Pancreas (tissue), 10 donors: Measurements from ENCODE around the gene NIPSNAP3A. TPM values are rescaled to one million over a fixed set of nuclear protein-coding genes. Genes with fewer than 3 reads are reported as not detected.
A peak's percentile ranks its signal among the peaks of the same experiment; 100 is the strongest.

Experiments used
- ATAC-seq, 4 donors: fragments of 200-7000 bp; cut with Tn5 transposase; one replicate each; pipeline versions ENCODE4 v1.8.0 to v1.9.1; 2020; ENCODE audit warnings: mild to moderate bottlenecking in 4 of 4, moderate library complexity in 4 of 4
- DNase-seq, 6 donors: peaks; one replicate each; pipeline ENCODE4 v3.0.0-alpha.2; 2020
- FAIRE-seq: peaks from 2 replicates; lab custom pipeline; 2012; peaks lifted over from hg19 to GRCh38; lab: Jason Lieb, UNC
- H3K27ac ChIP-seq, 4 donors: fragments of 200-600 bp; sonication (generic); 1 replicate in 3 of 4; 2 replicates in 1 of 4; pipeline versions ENCODE4 v1.5.0 to v1.8.0; 2020
- H3K27me3 ChIP-seq, 4 donors: fragments of 200-600 bp; one replicate each; pipeline ENCODE4 v1.8.0; 2021
- H3K36me3 ChIP-seq, 3 donors: fragments of 200-600 bp; sonication (generic) in 1 of 3; one replicate each; pipeline versions ENCODE4 v1.5.0 to v1.8.0; 2020 to 2021
- H3K4me1 ChIP-seq, 3 donors: fragments of 200-600 bp; one replicate each; pipeline ENCODE4 v1.8.0; 2021
- H3K4me3 ChIP-seq, 4 donors: fragments of 200-600 bp; sonication (generic) in 2 of 4; one replicate each; pipeline versions ENCODE4 v1.5.0 to v1.8.0; 2020 to 2021
- H3K9me3 ChIP-seq, 4 donors: fragments of 200-600 bp; one replicate each; pipeline ENCODE4 v1.8.0; 2021
- WGBS, 2 donors: extraction: QIAGEN DNeasy Blood & Tissue Kit; methylation state at CpG; one replicate each; pipeline ENCODE4 v1.1.7; 2013; 5-methylcytosine and 5-hydroxymethylcytosine counted together
- intact Hi-C, 3 donors: fragments of 100-400 bp; cut with DNase I; formaldehyde crosslinking; loops; one replicate each; pipeline versions ENCODE4 v1.11.1 to v1.14.2; 2022
- polyA plus RNA-seq, 2 donors: library from polyadenylated mRNA; stranded (reverse); fragments of 200-250 nt; gene quantifications; one replicate each; pipeline ENCODE4 v1.2.3, GENCODE V29; 2013
- total RNA-seq, 6 donors: library from RNA; stranded (reverse); fragmentation: NEBNext Ultra II Directional in 4 of 6; extraction: Animal tissue kit (Norgen Biotek cat#: 25700) in 4 of 6; gene quantifications; one replicate each; pipeline versions ENCODE4 v1.2.1 to v1.2.4, GENCODE V29; 2021 to 2023
- TF ChIP-seq, protein P1 (sequence below), 4 donors: fragments of 200-600 bp; sonication (generic) in 3 of 4; IDR thresholded peaks; one replicate each; pipeline versions ENCODE4 v1.5.0 to v1.8.0; 2021; ENCODE audit warnings: antibody characterized with exemption in 4 of 4
- donor health status: healthy with polysubstance abuse.
- donor health status: DM: no; HTN: no; CAD: no; lungs with moderate emphysema.
- donor health status: DM: no; HTN: no; CAD: no.
- donor health status: control.
- donor health status: control.
- donor health status: Bipolar disorder and iron deficiency.
- donor health status: DM: yes; HTN: yes; CAD: no.
- donor health status: DM: no; HTN: no; CAD: no.
- donor health status: DM: no; HTN: no; CAD: no.
- donor health status: DM: yes; HTN: yes; CAD: no.

The NIPSNAP3A gene
- total and polyA plus RNA-seq, 8 donors, result 4.1 to 22.9 (median 8.1) TPM

DNA sequence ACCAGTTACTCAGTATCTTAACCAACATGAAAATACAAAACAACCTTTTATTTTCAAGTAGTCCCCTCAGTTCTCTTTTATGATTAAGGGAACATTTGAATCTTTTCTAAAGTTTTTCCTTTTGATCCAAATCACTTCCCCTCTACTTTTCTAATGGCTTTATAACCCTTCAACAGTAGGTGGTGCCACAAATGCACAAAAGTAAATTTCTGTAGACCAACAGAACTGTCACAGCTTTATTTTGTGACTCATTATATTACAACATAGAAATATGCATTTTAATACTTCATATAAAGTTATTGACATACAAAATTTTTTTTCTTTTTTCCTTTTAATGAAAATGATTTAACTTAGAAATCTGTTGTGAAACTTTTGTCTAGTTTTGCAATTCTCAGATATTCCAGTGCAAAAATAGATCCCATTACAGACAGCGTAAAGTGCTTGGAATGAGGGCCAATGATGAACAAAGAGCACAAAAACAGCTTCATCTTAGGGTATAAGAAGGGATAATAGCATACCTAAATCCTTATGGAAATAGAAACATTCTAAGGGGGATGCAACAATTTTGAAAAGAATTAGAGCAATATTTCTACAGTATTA, 33.4 kb downstream of the NIPSNAP3A start:
- peak in 3 of 4 donors; percentile 61 to 68 (median 65) for ATAC-seq

DNA sequence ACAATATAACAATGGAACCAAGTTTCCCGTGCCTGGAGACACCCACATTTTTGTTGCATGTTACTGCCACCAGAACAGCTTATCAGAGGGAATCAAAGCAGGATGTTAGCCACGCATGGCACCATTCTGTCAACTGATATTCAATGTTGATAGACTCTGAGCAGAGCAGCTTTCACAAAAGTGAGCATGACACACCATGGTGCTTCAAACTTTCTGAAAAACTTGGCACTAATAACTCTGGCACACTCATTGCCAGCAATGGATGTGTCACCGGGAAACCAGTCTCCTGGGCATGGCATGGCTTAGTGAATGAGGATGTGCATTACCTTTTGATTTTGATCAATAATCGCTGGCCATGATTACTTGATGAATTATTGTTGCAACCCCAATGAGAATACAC, 36.1 kb downstream of the NIPSNAP3A start:
- Histone ChIP-seq H3K9me3 (no peaks in the 10 kb centered on the region), H3K4me1 (no peaks in the 10 kb centered on the region), H3K27ac (no peak overlapping the region), H3K36me3 (peaks cover 0 to 47% (median 6%) of the 10 kb centered on the region in 3 donors), H3K4me3 (no peak overlapping the region), H3K27me3 (no peaks in the 10 kb centered on the region)
- no peak for DNase-seq
- WGBS, 2 donors, result 83 to 86% methylated on average over 4 of the region's 4 CpGs
- no peak for FAIRE-seq
- intact Hi-C loops, result no loop called here
- TF ChIP-seq, protein P1, sequence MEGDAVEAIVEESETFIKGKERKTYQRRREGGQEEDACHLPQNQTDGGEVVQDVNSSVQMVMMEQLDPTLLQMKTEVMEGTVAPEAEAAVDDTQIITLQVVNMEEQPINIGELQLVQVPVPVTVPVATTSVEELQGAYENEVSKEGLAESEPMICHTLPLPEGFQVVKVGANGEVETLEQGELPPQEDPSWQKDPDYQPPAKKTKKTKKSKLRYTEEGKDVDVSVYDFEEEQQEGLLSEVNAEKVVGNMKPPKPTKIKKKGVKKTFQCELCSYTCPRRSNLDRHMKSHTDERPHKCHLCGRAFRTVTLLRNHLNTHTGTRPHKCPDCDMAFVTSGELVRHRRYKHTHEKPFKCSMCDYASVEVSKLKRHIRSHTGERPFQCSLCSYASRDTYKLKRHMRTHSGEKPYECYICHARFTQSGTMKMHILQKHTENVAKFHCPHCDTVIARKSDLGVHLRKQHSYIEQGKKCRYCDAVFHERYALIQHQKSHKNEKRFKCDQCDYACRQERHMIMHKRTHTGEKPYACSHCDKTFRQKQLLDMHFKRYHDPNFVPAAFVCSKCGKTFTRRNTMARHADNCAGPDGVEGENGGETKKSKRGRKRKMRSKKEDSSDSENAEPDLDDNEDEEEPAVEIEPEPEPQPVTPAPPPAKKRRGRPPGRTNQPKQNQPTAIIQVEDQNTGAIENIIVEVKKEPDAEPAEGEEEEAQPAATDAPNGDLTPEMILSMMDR (IDR thresholded peaks at IDR 0.05), result no peak
- no peak for ATAC-seq

More for the DNA sequence above, 33.4 kb downstream of the NIPSNAP3A start:
- peaks cover 0 to 22% (median 0%) of the 10 kb centered on the region in 3 donors for H3K36me3 ChIP-seq
- H3K4me3 ChIP-seq, result no peak overlapping the region
- DNase-seq, result no peak
- TF ChIP-seq, protein P1 (IDR thresholded peaks at IDR 0.05), result peak in 1 of 4 donors; percentile 10
- no peaks in the 10 kb centered on the region for H3K9me3 ChIP-seq
- 96 to 100% methylated on average over 1 of the region's 1 CpG for WGBS, 2 donors
- no peak overlapping the region for H3K27ac ChIP-seq
- intact Hi-C loops, result no loop called here
- H3K4me1 ChIP-seq, result peaks cover 0 to 3% (median 0%) of the 10 kb centered on the region in 3 donors
- no peaks in the 10 kb centered on the region for H3K27me3 ChIP-seq
- FAIRE-seq, result peak; percentile 63

DNA sequence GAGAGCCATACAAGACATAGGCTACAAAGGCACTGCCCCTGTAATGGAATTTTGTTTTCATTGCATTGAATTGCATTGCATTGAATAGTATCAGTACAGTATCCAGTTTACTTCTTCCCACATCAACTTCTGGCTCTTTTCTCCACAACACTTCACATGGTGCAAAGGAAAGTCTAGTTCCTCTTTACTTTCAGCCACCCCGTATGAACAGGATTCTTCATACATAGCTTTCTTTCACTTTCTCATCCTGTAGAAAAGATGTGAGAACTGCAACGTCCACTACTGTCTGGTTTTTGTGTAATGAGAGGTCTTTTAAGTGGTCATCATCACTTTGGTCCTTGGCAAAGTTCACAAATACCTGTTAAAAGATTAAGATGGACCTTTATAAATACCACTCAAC, 36.6 kb downstream of the NIPSNAP3A start:
- WGBS, 2 donors, result 70 to 72% methylated on average over 2 of the region's 2 CpGs
- no peak for FAIRE-seq

DNA sequence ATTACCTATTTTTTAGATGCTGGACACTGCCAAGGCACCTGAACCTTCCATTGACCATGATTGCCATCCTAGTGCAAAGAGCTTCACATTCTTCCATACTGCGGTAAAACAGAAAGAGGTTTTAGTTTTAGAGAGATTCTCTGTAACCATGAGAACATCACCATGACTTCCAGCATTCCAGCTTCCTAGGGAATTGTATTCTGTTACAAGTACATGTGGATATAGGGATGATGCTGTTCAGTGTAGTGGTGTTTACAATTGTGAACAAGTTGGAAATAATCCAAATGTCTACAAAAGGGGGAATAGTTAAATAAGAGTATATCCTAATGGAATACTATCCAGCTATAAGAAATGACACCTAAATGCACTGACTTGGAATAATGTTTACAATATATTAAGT, 38.8 kb downstream of the NIPSNAP3A start:
- 91 to 92% methylated on average over 1 of the region's 1 CpG for WGBS, 2 donors
- peaks cover 0 to 74% (median 10%) of the 10 kb centered on the region in 3 donors for H3K36me3 ChIP-seq
- H3K4me3 ChIP-seq, result no peak overlapping the region
- no peak overlapping the region for H3K27ac ChIP-seq
- no peaks in the 10 kb centered on the region for H3K4me1 ChIP-seq
- no peak for FAIRE-seq
- no peak for DNase-seq
- intact Hi-C loops, result no loop called here
- H3K9me3 ChIP-seq, result no peaks in the 10 kb centered on the region
- H3K27me3 ChIP-seq, result no peaks in the 10 kb centered on the region
- no peak for ATAC-seq
- TF ChIP-seq, protein P1 (IDR thresholded peaks at IDR 0.05), result no peak

More for the DNA sequence above, 36.6 kb downstream of the NIPSNAP3A start:
- Histone ChIP-seq H3K4me3 (no peak overlapping the region), H3K4me1 (no peaks in the 10 kb centered on the region), H3K9me3 (no peaks in the 10 kb centered on the region), H3K27ac (no peak overlapping the region), H3K36me3 (peaks cover 0 to 52% (median 9%) of the 10 kb centered on the region in 3 donors), H3K27me3 (no peaks in the 10 kb centered on the region)
- TF ChIP-seq, protein P1 (IDR thresholded peaks at IDR 0.05), result no peak
- DNase-seq (no peak), ATAC-seq (peak in 1 of 4 donors; percentile 18)
- intact Hi-C loops, result no loop called here
